Measurements from ENCODE around the gene GAS2.

DNA sequence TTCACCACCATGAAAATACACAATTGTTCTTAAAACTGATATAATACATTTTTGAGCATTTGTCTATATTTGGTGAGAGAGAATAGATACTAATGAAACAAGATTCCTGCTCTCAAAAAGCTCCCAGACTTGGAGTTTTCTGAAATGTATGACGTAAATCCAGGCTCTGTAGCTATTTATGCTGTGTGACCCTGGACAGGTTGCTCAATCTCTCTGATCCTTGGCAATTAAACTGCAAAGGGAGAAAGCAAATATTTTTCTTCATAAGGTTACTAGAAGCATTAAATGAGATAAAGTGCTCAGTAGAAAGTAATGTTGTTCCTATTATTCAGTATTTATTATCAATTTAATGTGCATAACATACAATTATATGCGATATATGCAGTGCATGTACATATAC lies 120.6 kb downstream of the GAS2 start:
- no peak for TF ChIP-seq EZH2phosphoT487 (IDR thresholded peaks at IDR 0.05; ENCODE audit: borderline replicate concordance, low read depth, low read length)
- TF ChIP-seq, protein P1, sequence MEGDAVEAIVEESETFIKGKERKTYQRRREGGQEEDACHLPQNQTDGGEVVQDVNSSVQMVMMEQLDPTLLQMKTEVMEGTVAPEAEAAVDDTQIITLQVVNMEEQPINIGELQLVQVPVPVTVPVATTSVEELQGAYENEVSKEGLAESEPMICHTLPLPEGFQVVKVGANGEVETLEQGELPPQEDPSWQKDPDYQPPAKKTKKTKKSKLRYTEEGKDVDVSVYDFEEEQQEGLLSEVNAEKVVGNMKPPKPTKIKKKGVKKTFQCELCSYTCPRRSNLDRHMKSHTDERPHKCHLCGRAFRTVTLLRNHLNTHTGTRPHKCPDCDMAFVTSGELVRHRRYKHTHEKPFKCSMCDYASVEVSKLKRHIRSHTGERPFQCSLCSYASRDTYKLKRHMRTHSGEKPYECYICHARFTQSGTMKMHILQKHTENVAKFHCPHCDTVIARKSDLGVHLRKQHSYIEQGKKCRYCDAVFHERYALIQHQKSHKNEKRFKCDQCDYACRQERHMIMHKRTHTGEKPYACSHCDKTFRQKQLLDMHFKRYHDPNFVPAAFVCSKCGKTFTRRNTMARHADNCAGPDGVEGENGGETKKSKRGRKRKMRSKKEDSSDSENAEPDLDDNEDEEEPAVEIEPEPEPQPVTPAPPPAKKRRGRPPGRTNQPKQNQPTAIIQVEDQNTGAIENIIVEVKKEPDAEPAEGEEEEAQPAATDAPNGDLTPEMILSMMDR (conservative IDR thresholded peaks at IDR 0.05; ENCODE audit: low read length) = no peak

Measured in OCI-LY7 (cell line).